Upper lobe of left lung (tissue), 6 donors: Measurements from ENCODE around the gene ATP10A. TPM values are rescaled to one million over a fixed set of nuclear protein-coding genes. Genes with fewer than 3 reads are reported as not detected.
"Not testable (repeated sequence)": the region's sequence is repeated elsewhere in the genome, so short reads cannot be mapped to it uniquely, and the experiment has no call there.

Experiments
- ATAC-seq, 2 donors: fragments of 200-7000 bp; cut with Tn5 transposase; one replicate each; pipeline ENCODE4 v1.9.1; 2022; ENCODE audit warnings: mild to moderate bottlenecking in 2 of 2, moderate library complexity in 2 of 2; ENCODE audit not compliant: low FRiP score in 2 of 2
- DNase-seq, 2 donors: peaks; one replicate each; pipeline ENCODE4 v3.0.0-alpha.2; 2019 to 2020
- H3K27ac ChIP-seq, 4 donors: fragments of 200-600 bp; sonication (generic); one replicate each; pipeline ENCODE4 v1.5.1; 2016 to 2019
- H3K27me3 ChIP-seq, 4 donors: fragments of 200-600 bp; sonication (generic); one replicate each; pipeline ENCODE4 v1.5.1; 2017 to 2019
- H3K36me3 ChIP-seq, 4 donors: fragments of 200-600 bp; sonication (generic); one replicate each; pipeline ENCODE4 v1.5.1; 2016 to 2019
- H3K4me1 ChIP-seq, 4 donors: fragments of 200-600 bp; sonication (generic); one replicate each; pipeline ENCODE4 v1.5.1; 2018 to 2019
- H3K4me3 ChIP-seq, 4 donors: fragments of 200-600 bp; sonication (generic); one replicate each; pipeline ENCODE4 v1.5.1; 2017 to 2019; ENCODE audit warnings: mild to moderate bottlenecking in 2 of 4, moderate library complexity in 1 of 4
- H3K9me3 ChIP-seq, 4 donors: fragments of 200-600 bp; sonication (generic); one replicate each; pipeline ENCODE4 v1.5.1; 2018 to 2019
- EP300 ChIP-seq, 4 donors: sonication (generic); formaldehyde crosslinking; IDR thresholded peaks; one replicate each; pipeline ENCODE4 v1.5.1; 2017; ENCODE audit warnings: antibody characterized with exemption in 4 of 4, control low read depth in 2 of 4
- POLR2A ChIP-seq, 4 donors: fragments of 450-650 bp; IDR thresholded peaks; one replicate each; pipeline ENCODE4 v1.5.1; 2016 to 2017; ENCODE audit warnings: antibody characterized with exemption in 4 of 4, mild to moderate bottlenecking in 2 of 4
- POLR2AphosphoS5 ChIP-seq, 2 donors: sonication (generic); formaldehyde crosslinking; IDR thresholded peaks; one replicate each; pipeline ENCODE4 v1.5.1; 2017; ENCODE audit warnings: antibody characterized with exemption in 2 of 2
- WGBS, 2 donors: methylation state at CpG; one replicate each; pipeline ENCODE4 v1.1.5; 2017 to 2018; 5-methylcytosine and 5-hydroxymethylcytosine counted together
- total RNA-seq, 6 donors: library from RNA; depleted of rRNA in 4 of 6; stranded (reverse); fragments of >200 nt in 4 of 6; gene quantifications; one replicate each; pipeline versions ENCODE4 v1.1.0 to v1.2.1, GENCODE V29; 2016 to 2021
- TF ChIP-seq, protein P1 (sequence below), 6 experiments: fragments of 450-650 bp in 4 of 6; fragments of 200-600 bp in 2 of 6; sonication (generic) in 2 of 6; IDR thresholded peaks; one replicate each; pipeline ENCODE4 v1.5.1; 2016 to 2019; ENCODE audit warnings: antibody characterized with exemption in 6 of 6
- donor health status: DM: no; HTN: no; CAD: no; lungs with moderate emphysema.
- donor health status: DM: no; HTN: yes; CAD: no; lungs with severe emphysema.

Gene ATP10A
- total RNA-seq, 6 donors from 2014 or later, result 17.8 to 62.4 (median 32.3) TPM

DNA sequence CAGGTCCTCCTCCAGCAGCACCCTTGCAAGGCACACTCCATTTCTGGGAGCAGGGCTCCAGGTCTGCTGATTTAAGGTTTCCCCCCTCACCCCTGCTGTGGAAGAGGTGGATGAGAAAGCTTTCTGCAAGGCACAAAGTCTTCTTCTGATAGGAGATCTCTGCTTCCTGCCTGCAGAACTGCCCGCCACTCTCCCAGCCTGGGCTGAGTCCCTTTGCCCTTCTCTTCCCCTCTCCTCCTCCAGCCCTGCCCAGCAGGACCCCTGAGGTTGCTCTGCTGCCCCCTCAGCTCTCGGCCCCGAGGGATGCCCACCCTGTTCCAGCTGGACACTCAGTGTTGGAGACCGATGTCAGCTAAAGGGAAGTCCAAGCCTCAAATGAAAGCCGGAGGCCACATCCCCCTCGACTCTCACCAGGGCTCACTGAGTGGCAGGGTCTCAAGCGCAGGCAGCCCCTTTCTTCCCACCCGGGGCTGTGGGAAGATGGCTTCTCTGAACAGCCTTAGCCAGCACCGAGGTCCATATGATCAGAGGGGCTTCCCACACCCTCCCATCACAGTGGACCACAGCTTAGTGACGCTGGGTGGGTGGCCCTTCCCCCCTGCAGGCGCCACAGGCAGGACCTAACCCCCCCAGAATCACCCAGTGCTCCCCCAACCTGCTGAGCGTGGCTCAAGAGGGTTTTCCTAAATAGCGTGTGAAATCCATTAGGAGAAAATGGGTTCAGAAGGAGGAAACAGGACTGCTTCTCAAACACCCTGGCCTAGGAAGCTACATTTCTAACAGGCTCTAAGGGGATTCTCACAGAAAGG, 4.0 kb downstream of the ATP10A start:
- TF ChIP-seq, protein P1, sequence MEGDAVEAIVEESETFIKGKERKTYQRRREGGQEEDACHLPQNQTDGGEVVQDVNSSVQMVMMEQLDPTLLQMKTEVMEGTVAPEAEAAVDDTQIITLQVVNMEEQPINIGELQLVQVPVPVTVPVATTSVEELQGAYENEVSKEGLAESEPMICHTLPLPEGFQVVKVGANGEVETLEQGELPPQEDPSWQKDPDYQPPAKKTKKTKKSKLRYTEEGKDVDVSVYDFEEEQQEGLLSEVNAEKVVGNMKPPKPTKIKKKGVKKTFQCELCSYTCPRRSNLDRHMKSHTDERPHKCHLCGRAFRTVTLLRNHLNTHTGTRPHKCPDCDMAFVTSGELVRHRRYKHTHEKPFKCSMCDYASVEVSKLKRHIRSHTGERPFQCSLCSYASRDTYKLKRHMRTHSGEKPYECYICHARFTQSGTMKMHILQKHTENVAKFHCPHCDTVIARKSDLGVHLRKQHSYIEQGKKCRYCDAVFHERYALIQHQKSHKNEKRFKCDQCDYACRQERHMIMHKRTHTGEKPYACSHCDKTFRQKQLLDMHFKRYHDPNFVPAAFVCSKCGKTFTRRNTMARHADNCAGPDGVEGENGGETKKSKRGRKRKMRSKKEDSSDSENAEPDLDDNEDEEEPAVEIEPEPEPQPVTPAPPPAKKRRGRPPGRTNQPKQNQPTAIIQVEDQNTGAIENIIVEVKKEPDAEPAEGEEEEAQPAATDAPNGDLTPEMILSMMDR (IDR thresholded peaks at IDR 0.05), result no peak
- TF ChIP-seq POLR2AphosphoS5 (IDR thresholded peaks at IDR 0.05) (no peak), POLR2A (IDR thresholded peaks at IDR 0.05) (no peak), EP300 (IDR thresholded peaks at IDR 0.05) (no peak)
- Histone ChIP-seq H3K9me3 (no peaks in the 10 kb centered on the region), H3K27me3 (no peaks in the 10 kb centered on the region), H3K4me1 (peaks cover 11 to 49% (median 26%) of the 10 kb centered on the region in 4 donors), H3K27ac (peak overlapping the region in 3 of 4 donors; percentile 32 to 86 (median 78)), H3K36me3 (no peaks in the 10 kb centered on the region), H3K4me3 (peak overlapping the region in 1 of 4 donors; percentile 74)
- DNase-seq, result peak in 1 of 2 donors; percentile 41
- ATAC-seq, result no peak
- WGBS, 2 donors, result 47 to 55% methylated on average over 10 to 13 of the region's 13 CpGs

DNA sequence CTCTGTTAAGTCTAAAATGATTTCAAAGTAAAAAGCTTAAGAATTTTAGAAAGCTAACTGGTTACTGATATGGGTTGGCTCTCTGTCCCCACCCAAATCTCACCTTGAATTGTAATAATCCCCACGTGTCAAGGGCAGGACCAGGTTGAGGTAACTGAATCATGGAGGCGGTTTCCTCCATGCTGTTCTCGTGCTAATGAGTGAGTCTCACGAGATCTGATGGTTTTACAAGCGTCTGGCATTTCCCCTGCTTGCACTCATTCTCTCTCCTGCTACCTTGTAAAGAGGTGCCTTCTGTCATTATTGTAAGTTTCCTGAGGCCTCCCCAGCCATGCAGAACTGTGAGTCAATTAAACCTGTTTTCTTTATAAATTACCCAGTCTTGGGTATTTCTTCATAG, 7.1 kb downstream of the ATP10A start:
- ATAC-seq, H3K9me3 ChIP-seq, H3K27me3 ChIP-seq, H3K27ac ChIP-seq, H3K4me3 ChIP-seq, H3K36me3 ChIP-seq, DNase-seq: not testable (repeated sequence)
- H3K4me1 ChIP-seq, result peaks cover 10 to 30% (median 18%) of the 10 kb centered on the region in 4 donors
- 59 to 88% methylated on average over 5 of the region's 5 CpGs for WGBS, 2 donors

DNA sequence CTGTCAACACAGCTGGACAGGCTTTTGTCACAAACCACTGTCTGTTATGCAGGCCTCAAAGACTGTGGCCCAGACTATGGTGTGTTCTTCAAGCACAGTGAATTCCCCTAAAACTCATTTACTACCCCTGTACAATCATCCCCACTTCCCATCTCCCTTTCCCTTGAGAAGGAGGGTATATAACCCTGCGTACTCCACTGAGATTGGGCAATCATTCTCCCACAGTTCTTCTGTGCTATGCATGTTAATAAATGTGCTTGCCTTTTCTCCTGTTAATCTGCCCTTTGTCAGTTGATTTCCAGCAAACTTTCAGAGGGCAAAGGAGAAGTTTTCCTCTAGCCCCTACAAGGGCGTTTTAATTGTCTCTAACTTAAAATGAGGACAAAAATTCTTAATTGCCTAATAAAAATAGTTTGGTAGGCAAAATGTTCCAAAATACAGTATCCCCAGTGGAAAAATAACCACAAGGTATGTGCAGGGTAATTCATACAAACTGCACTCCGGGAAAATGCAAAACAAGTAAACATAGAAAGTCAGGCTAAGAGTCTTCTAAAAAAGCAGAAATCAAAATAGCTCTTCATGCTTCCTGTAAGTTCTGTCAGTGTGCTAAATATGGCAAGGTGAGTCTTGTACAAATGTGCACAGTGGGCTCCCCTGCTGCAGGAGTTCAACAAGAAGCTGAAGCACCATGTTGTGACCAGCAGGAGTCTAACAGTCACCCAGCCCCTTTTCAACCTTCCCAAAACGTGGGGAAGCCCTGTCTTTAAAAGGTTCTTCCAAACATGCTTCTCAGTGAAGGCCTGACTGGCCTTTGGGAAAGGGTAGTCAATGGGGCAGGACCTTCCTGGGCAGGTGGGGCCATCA, 10.2 kb downstream of the ATP10A start:
- TF ChIP-seq, protein P1 (IDR thresholded peaks at IDR 0.05), result no peak
- no peak for TF ChIP-seq EP300 (IDR thresholded peaks at IDR 0.05)
- TF ChIP-seq POLR2A (IDR thresholded peaks at IDR 0.05), result no peak
- no peak for TF ChIP-seq POLR2AphosphoS5 (IDR thresholded peaks at IDR 0.05)
- no peak for ATAC-seq
- no peak overlapping the region for H3K27ac ChIP-seq

DNA sequence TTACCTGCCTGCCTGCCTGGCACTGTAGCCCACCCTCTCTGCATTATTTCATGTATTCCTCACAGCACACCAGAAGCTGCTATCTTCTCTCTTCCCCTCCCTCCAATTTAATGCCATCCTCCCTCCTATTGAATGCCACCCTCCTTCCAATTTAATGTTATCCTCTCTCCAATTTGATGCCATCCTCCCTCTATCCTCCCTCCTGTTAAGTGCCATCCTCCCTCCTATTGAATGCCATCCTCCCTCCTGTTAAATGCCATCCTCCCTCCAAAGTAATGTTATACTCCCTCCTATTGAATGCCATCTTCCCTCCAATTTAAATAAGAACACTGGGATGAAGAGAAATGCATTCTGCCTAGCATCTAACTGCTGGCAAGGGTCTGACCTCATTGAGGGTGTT, 11.1 kb downstream of the ATP10A start:
- Histone ChIP-seq H3K4me1 (peaks cover 4 to 35% (median 23%) of the 10 kb centered on the region in 4 donors), H3K36me3 (no peaks in the 10 kb centered on the region), H3K4me3 (no peak overlapping the region), H3K9me3 (no peaks in the 10 kb centered on the region), H3K27ac (no peak overlapping the region), H3K27me3 (no peaks in the 10 kb centered on the region)
- TF ChIP-seq, protein P1 (IDR thresholded peaks at IDR 0.05), result no peak
- TF ChIP-seq POLR2A (IDR thresholded peaks at IDR 0.05) (no peak), POLR2AphosphoS5 (IDR thresholded peaks at IDR 0.05) (no peak), EP300 (IDR thresholded peaks at IDR 0.05) (no peak)
- no peak for DNase-seq
- no peak for ATAC-seq

More for the DNA sequence above, 10.2 kb downstream of the ATP10A start:
- Histone ChIP-seq H3K9me3 (no peaks in the 10 kb centered on the region), H3K4me1 (peaks cover 4 to 35% (median 23%) of the 10 kb centered on the region in 4 donors), H3K27me3 (no peaks in the 10 kb centered on the region), H3K4me3 (no peak overlapping the region), H3K36me3 (no peaks in the 10 kb centered on the region)
- 19 to 44% methylated on average over 4 of the region's 4 CpGs for WGBS, 2 donors
- DNase-seq, result no peak
